CD14-positive monocyte (primary cell): ENCODE results near the gene DNAJB1. TPM values are rescaled to one million over a fixed set of nuclear protein-coding genes. Genes with fewer than 3 reads are reported as not detected.

ENCODE experiments used
- DNase-seq, 3 donors: peaks; one replicate each; pipeline ENCODE4 v3.0.0-alpha.2; 2011 to 2022
- H2AFZ ChIP-seq: 2 replicates; pipeline ENCODE4 v1.6.0; 2012; ENCODE audit warnings: mild to moderate bottlenecking, low read depth, low read length, inconsistent platforms; ENCODE audit not compliant: insufficient read depth, poor library complexity, severe bottlenecking
- H3K27ac ChIP-seq, 2 donors: 1 replicate in 1 of 2; 2 replicates in 1 of 2; pipeline ENCODE4 v1.5.1; 2012 to 2013; ENCODE audit warnings: low read length in 2 of 2, control low read depth in 1 of 2, inconsistent platforms in 1 of 2, low read depth in 1 of 2, mild to moderate bottlenecking in 1 of 2
- H3K27me3 ChIP-seq, 2 donors: one replicate each; pipeline versions ENCODE4 v1.6.0 to v1.6.1; 2011 to 2013; ENCODE audit warnings: low read length in 2 of 2; ENCODE audit not compliant: control insufficient read depth in 2 of 2, insufficient read depth in 2 of 2
- H3K36me3 ChIP-seq, 2 donors: replicated peaks in 1 of 2; 1 replicate in 1 of 2; 2 replicates in 1 of 2; pipeline versions ENCODE4 v1.5.1 to v1.6.1; 2012 to 2013; ENCODE audit warnings: low read length in 2 of 2, control low read depth in 1 of 2, inconsistent platforms in 1 of 2, mild to moderate bottlenecking in 1 of 2; ENCODE audit not compliant: insufficient read depth in 2 of 2, control insufficient read depth in 1 of 2
- H3K4me1 ChIP-seq, 2 donors: 1 replicate in 1 of 2; 2 replicates in 1 of 2; pipeline versions ENCODE4 v1.5.1 to v1.6.1; 2012 to 2013; ENCODE audit warnings: low read length in 2 of 2, control low read depth in 1 of 2, inconsistent platforms in 1 of 2, mild to moderate bottlenecking in 1 of 2, moderate library complexity in 1 of 2; ENCODE audit not compliant: insufficient read depth in 2 of 2, control insufficient read depth in 1 of 2
- H3K4me2 ChIP-seq: replicated peaks from 2 replicates; pipeline ENCODE3; 2012; ENCODE audit warnings: low read length, moderate library complexity, mild to moderate bottlenecking; ENCODE audit not compliant: poor library complexity, severe bottlenecking; ENCODE audit errors: extremely low read depth
- H3K4me3 ChIP-seq, 3 experiments: fragments of 200-600 bp in 1 of 3; sonication (generic) in 1 of 3; replicated peaks in 1 of 3; 1 replicate in 2 of 3; 2 replicates in 1 of 3; pipeline ENCODE4 v1.5.1; 2011 to 2013; ENCODE audit warnings: low read length in 3 of 3, mild to moderate bottlenecking in 3 of 3, control low read depth in 2 of 3, low read depth in 2 of 3, inconsistent platforms in 1 of 3, moderate library complexity in 1 of 3
- H3K79me2 ChIP-seq: 2 replicates; pipeline ENCODE4 v1.6.0; 2012; ENCODE audit warnings: mild to moderate bottlenecking, control low read depth, inconsistent platforms, low read length, moderate library complexity; ENCODE audit not compliant: insufficient read depth
- H3K9ac ChIP-seq: 2 replicates; pipeline ENCODE4 v1.6.0; 2017; ENCODE audit warnings: low read length, mild to moderate bottlenecking; ENCODE audit not compliant: insufficient read depth, poor library complexity, severe bottlenecking
- H3K9me3 ChIP-seq, 2 donors: replicated peaks in 1 of 2; 1 replicate in 1 of 2; 2 replicates in 1 of 2; pipeline versions ENCODE4 v1.5.1 to v1.6.1; 2012 to 2013; ENCODE audit warnings: low read length in 2 of 2, control low read depth in 1 of 2; ENCODE audit not compliant: control insufficient read depth in 1 of 2, insufficient read depth in 1 of 2
- H4K20me1 ChIP-seq: 2 replicates; pipeline ENCODE4 v1.6.0; 2012; ENCODE audit warnings: mild to moderate bottlenecking, low read length, control low read depth, moderate library complexity; ENCODE audit not compliant: insufficient read depth
- H3K27ac Mint-ChIP-seq, 7 donors: one replicate each; pipeline ENCODE4 v1.8.0; 2020; ENCODE audit warnings: mild to moderate bottlenecking in 7 of 7, mixed read lengths in 7 of 7, moderate library complexity in 6 of 7, inconsistent platforms in 2 of 7
- H3K27me3 Mint-ChIP-seq, 3 donors: one replicate each; pipeline ENCODE4 v1.8.0; 2021 to 2022; ENCODE audit warnings: low read depth in 3 of 3, mild to moderate bottlenecking in 3 of 3, mixed read lengths in 3 of 3, moderate library complexity in 3 of 3, inconsistent platforms in 1 of 3
- H3K36me3 Mint-ChIP-seq, 2 donors: one replicate each; pipeline ENCODE4 v1.8.0; 2020; ENCODE audit warnings: mixed read lengths in 2 of 2, inconsistent platforms in 1 of 2, mild to moderate bottlenecking in 1 of 2
- H3K4me1 Mint-ChIP-seq: one replicate; pipeline ENCODE4 v1.8.0; 2020; ENCODE audit warnings: mild to moderate bottlenecking, mixed read lengths
- H3K4me3 Mint-ChIP-seq, 2 donors: one replicate each; pipeline ENCODE4 v1.8.0; 2020; ENCODE audit warnings: mild to moderate bottlenecking in 2 of 2, mixed read lengths in 2 of 2, moderate library complexity in 1 of 2
- H3K9me3 Mint-ChIP-seq, 7 donors: one replicate each; pipeline ENCODE4 v1.8.0; 2020 to 2022; ENCODE audit warnings: mixed read lengths in 7 of 7, mild to moderate bottlenecking in 6 of 7, moderate library complexity in 6 of 7, inconsistent platforms in 2 of 7
- CTCF ChIP-seq: fragments of 200-600 bp; IDR thresholded peaks from one replicate; pipeline ENCODE4 v1.8.0; 2022; ENCODE audit warnings: antibody characterized with exemption, mild to moderate bottlenecking
- WGBS: methylation state at CpG from one replicate; pipeline ENCODE4 v1.1.5; 2013; ENCODE audit warnings: missing lambda C conversion rate; ENCODE audit not compliant: insufficient coverage; 5-methylcytosine and 5-hydroxymethylcytosine counted together
- intact Hi-C, 2 donors: fragments of 100-400 bp; cut with micrococcal nuclease; formaldehyde crosslinking; loops; one replicate each; pipeline versions ENCODE4 v1.15.0 to v1.15.1; 2023
- polyA plus RNA-seq, 3 donors: library from polyadenylated mRNA; depleted of rRNA in 1 of 3; unstranded in 2 of 3; stranded (reverse) in 1 of 3; fragments of 300-500 nt in 2 of 3; fragments of >200 nt in 1 of 3; fragmentation: Illumina TruSeq in 2 of 3; gene quantifications; 1 replicate in 2 of 3; 2 replicates in 1 of 3; pipeline ENCODE4 v1.2.3, GENCODE V29; 2012 to 2021

The DNAJB1 gene
- polyA plus RNA-seq, 3 donors: 59.3 to 107 (median 70.9) TPM

GRCh38 chr19:14475251-14476073, 42.7 kb downstream of the DNAJB1 start, which contains the start of gene PTGER1:
Gene PTGER1, minus strand, starts transcription at chr19:14475354. Its CDS starts 1,034 bp downstream, at chr19:14474320.
- H3K4me2 ChIP-seq: peak within 1 kb of the TSS; percentile 47

More at GRCh38 chr19:14475251-14476073, 42.7 kb downstream of the DNAJB1 start, which contains the start of gene PTGER1:
- H3K36me3 ChIP-seq: peaks cover 4 to 10% of the 10 kb centered on the region in 2 donors
- no peak within 1 kb of the TSS for H2AFZ ChIP-seq
- H3K9me3 Mint-ChIP-seq: peaks cover 0 to 12% (median 4%) of the 10 kb centered on the region in 7 donors
- peaks cover 18 to 43% of the 10 kb centered on the region in 2 donors for H3K27me3 ChIP-seq
- H3K79me2 ChIP-seq: no peaks in the 10 kb centered on the region
- H3K4me3 ChIP-seq: peak within 1 kb of the TSS in 1 of 3 experiments; percentile 40
- peaks cover 38% of the 10 kb centered on the region for H3K4me1 Mint-ChIP-seq
- no peak within 1 kb of the TSS for H3K27ac ChIP-seq
- peaks cover 49 to 68% of the 10 kb centered on the region in 2 donors for H3K4me1 ChIP-seq
- H4K20me1 ChIP-seq: peaks cover 24% of the 10 kb centered on the region
- intact Hi-C loops: loop anchor here (5.0 to 10.0 kb wide), 2 partner anchors 38 to 281 kb away; no protein-coding TSS in a partner anchor
- WGBS: 8% methylated on average over 24 of the region's 33 CpGs
- peak within 1 kb of the TSS in 6 of 7 donors; percentile 25 to 68 (median 48) for H3K27ac Mint-ChIP-seq
- peaks cover 12 to 19% of the 10 kb centered on the region in 2 donors for H3K36me3 Mint-ChIP-seq
- peak within 1 kb of the TSS in 1 of 2 donors; percentile 84 for H3K4me3 Mint-ChIP-seq
- H3K9ac ChIP-seq: no peak within 1 kb of the TSS
- DNase-seq: peak in 2 of 3 donors; percentile 32 to 52
- TF ChIP-seq CTCF: peak; percentile 59
- peaks cover 0 to 5% of the 10 kb centered on the region in 2 donors for H3K9me3 ChIP-seq
- peaks cover 33 to 70% (median 41%) of the 10 kb centered on the region in 3 donors for H3K27me3 Mint-ChIP-seq
